ENCODE data around the gene TMEM178A.

GRCh38 chr2:39625927-39626270 is 39.8 kb upstream of the TMEM178A start:
- TF ChIP-seq POLR2A (IDR thresholded peaks at IDR 0.05) (no peak), CTCF (IDR thresholded peaks at IDR 0.05) (no peak)
